Breast epithelium (tissue), 4 donors: ENCODE data around the gene OSBPL9. TPM values are rescaled to one million over a fixed set of nuclear protein-coding genes. Genes with fewer than 3 reads are reported as not detected.

Experiments used
- DNase-seq, 2 donors: peaks; one replicate each; pipeline ENCODE4 v3.0.0-alpha.2; 2019; ENCODE audit warnings: low spot score in 2 of 2
- H3K27ac ChIP-seq, 2 donors: fragments of 200-600 bp; sonication (generic) in 1 of 2; one replicate each; pipeline ENCODE4 v1.5.1; 2016 to 2019; ENCODE audit warnings: mild to moderate bottlenecking in 1 of 2
- H3K27me3 ChIP-seq, 2 donors: fragments of 200-600 bp; sonication (generic) in 1 of 2; one replicate each; pipeline versions ENCODE4 v1.5.1 to v1.6.0; 2017 to 2019; ENCODE audit warnings: control low read depth in 1 of 2, mild to moderate bottlenecking in 1 of 2
- H3K36me3 ChIP-seq: fragments of 200-600 bp; one replicate; pipeline ENCODE4 v1.5.1; 2019
- H3K4me1 ChIP-seq, 2 donors: fragments of 200-600 bp; sonication (generic); one replicate each; pipeline ENCODE4 v1.5.1; 2016 to 2019; ENCODE audit warnings: control low read depth in 1 of 2
- H3K4me3 ChIP-seq, 3 donors: fragments of 200-600 bp; sonication (generic); 1 replicate in 2 of 3; 2 replicates in 1 of 3; pipeline ENCODE4 v1.5.1; 2016 to 2019; ENCODE audit warnings: mild to moderate bottlenecking in 3 of 3, moderate library complexity in 2 of 3
- H3K9me3 ChIP-seq, 2 donors: fragments of 200-600 bp; sonication (generic) in 1 of 2; one replicate each; pipeline ENCODE4 v1.5.1; 2016 to 2019; ENCODE audit warnings: control low read depth in 1 of 2
- POLR2A ChIP-seq: fragments of 450-650 bp; IDR thresholded peaks from one replicate; pipeline ENCODE4 v1.6.1; 2016; ENCODE audit warnings: antibody characterized with exemption, mild to moderate bottlenecking, moderate library complexity
- POLR2AphosphoS5 ChIP-seq, 3 donors: sonication (generic); formaldehyde crosslinking; IDR thresholded peaks; one replicate each; pipeline ENCODE4 v1.6.1; 2017; ENCODE audit warnings: antibody characterized with exemption in 3 of 3
- intact Hi-C: fragments of 100-400 bp; cut with DNase I; formaldehyde crosslinking; loops from one replicate; pipeline ENCODE4 v1.15.1; 2023; ENCODE audit warnings: low total_unique reads
- total RNA-seq, 3 donors: library from RNA; depleted of rRNA; stranded (reverse); fragments of >200 nt; gene quantifications; one replicate each; pipeline ENCODE4 v1.1.0, GENCODE V29; 2016
- TF ChIP-seq, protein P1 (sequence below), 3 donors: fragments of 450-650 bp; IDR thresholded peaks; one replicate each; pipeline ENCODE4 v1.5.1; 2016 to 2017; ENCODE audit warnings: antibody characterized with exemption in 3 of 3, mild to moderate bottlenecking in 3 of 3, moderate library complexity in 3 of 3

Gene OSBPL9
- total RNA-seq, 3 donors from 2014 or later: 107 to 213 (median 136) TPM

DNA sequence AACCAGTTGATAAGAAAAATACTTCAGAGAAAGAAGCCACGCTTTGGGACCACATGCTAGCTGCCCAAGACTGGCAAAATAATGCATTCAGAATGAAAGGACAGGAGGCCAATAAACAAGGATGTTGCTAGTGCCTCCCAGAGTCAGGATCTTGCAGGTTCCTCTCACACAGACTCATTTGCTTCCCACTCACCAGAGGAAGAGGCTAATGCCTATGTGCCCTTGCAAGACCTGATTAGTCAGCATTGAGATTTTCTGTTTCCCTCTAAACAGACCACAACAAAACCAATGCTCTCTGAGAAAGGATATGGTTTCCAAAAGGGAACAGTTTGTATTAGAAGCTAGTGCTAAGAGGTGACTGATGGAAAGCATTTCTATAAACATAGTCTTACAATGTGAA, 176.0 kb downstream of the OSBPL9 start:
- no peak overlapping the region for H3K4me3 ChIP-seq
- intact Hi-C loops: no loop called here
- no peak for TF ChIP-seq POLR2AphosphoS5 (IDR thresholded peaks at IDR 0.05)
- TF ChIP-seq, protein P1, sequence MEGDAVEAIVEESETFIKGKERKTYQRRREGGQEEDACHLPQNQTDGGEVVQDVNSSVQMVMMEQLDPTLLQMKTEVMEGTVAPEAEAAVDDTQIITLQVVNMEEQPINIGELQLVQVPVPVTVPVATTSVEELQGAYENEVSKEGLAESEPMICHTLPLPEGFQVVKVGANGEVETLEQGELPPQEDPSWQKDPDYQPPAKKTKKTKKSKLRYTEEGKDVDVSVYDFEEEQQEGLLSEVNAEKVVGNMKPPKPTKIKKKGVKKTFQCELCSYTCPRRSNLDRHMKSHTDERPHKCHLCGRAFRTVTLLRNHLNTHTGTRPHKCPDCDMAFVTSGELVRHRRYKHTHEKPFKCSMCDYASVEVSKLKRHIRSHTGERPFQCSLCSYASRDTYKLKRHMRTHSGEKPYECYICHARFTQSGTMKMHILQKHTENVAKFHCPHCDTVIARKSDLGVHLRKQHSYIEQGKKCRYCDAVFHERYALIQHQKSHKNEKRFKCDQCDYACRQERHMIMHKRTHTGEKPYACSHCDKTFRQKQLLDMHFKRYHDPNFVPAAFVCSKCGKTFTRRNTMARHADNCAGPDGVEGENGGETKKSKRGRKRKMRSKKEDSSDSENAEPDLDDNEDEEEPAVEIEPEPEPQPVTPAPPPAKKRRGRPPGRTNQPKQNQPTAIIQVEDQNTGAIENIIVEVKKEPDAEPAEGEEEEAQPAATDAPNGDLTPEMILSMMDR (IDR thresholded peaks at IDR 0.05): no peak
- no peak for TF ChIP-seq POLR2A
- H3K9me3 ChIP-seq: no peaks in the 10 kb centered on the region
- H3K27ac ChIP-seq: no peak overlapping the region
- no peak for DNase-seq
- no peaks in the 10 kb centered on the region for H3K27me3 ChIP-seq
- no peaks in the 10 kb centered on the region for H3K4me1 ChIP-seq
- H3K36me3 ChIP-seq: peaks cover 17% of the 10 kb centered on the region

DNA sequence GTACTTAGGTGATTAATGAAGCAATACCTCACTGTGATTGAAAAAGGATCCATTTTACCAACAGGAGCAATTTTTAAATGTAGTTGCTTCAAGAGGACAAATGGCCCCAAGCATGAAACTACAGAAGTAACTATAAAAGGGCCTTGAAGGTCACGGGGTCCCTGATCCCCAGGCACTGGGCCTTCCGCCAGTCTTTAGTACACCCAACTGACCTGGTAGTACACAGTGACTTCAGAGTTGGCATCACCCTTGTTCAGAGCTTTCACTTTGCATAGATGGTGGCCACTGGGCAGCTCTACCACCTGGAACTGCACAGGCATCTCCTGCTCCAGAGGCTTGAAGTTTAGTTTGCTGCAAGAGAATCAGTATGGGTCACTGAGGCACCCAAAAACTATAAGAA, 177.4 kb downstream of the OSBPL9 start:
- Histone ChIP-seq H3K36me3 (peaks cover 10% of the 10 kb centered on the region), H3K27me3 (no peaks in the 10 kb centered on the region), H3K27ac (no peak overlapping the region), H3K9me3 (no peaks in the 10 kb centered on the region), H3K4me3 (no peak overlapping the region), H3K4me1 (no peaks in the 10 kb centered on the region)
- no peak for DNase-seq
- TF ChIP-seq POLR2AphosphoS5 (IDR thresholded peaks at IDR 0.05): no peak
- TF ChIP-seq, protein P1 (IDR thresholded peaks at IDR 0.05): no peak
- intact Hi-C loops: no loop called here

DNA sequence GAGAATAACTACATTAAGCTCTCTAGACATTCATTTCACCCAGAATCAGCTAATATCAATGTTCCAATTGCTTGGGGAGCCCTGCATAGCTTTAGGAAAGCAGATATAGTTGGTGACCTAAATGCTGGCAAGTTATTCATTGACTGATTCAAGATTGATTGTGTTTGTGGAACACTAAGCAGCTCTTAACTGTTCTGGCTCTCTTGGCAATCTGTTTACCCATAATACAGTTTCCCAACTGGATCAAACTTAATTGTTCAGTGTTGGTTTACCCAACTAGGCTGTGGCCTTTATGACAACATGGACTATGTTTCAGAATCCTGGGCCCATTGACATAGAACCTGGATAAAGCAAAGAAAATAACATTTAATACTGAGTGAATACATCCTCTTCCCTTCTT, 178.0 kb downstream of the OSBPL9 start:
- peaks cover 7% of the 10 kb centered on the region for H3K36me3 ChIP-seq
- no peak overlapping the region for H3K27ac ChIP-seq
- intact Hi-C loops: no loop called here
- H3K4me1 ChIP-seq: no peaks in the 10 kb centered on the region
- TF ChIP-seq POLR2AphosphoS5 (IDR thresholded peaks at IDR 0.05) (no peak), POLR2A (no peak)
- TF ChIP-seq, protein P1 (IDR thresholded peaks at IDR 0.05): no peak
- no peaks in the 10 kb centered on the region for H3K9me3 ChIP-seq
- DNase-seq: no peak
- H3K27me3 ChIP-seq: no peaks in the 10 kb centered on the region
- no peak overlapping the region for H3K4me3 ChIP-seq

DNA sequence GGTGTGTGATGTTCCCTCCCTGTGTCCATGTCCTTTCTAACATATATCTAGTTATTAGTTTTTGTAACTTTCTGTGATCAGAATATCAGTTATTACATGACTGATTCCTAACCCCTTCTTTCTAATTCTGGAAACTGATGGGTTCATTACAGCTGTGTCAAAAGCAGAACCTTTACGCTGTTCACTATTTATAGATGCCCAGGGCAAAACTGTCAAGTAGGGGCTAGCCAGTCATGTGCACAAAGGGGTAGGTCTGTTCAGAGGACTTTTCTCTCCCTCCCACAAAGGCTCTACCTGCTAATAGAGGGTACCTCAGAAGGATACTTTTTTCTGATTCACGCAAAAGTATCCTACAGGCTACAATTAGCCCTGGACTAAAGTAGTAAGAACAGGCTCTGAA, 182.5 kb downstream of the OSBPL9 start:
- Histone ChIP-seq H3K36me3 (no peaks in the 10 kb centered on the region), H3K4me3 (no peak overlapping the region), H3K27ac (no peak overlapping the region), H3K27me3 (no peaks in the 10 kb centered on the region), H3K4me1 (no peaks in the 10 kb centered on the region), H3K9me3 (no peaks in the 10 kb centered on the region)
- intact Hi-C loops: no loop called here
- DNase-seq: no peak
- TF ChIP-seq POLR2AphosphoS5 (IDR thresholded peaks at IDR 0.05) (no peak), POLR2A (no peak)
- TF ChIP-seq, protein P1 (IDR thresholded peaks at IDR 0.05): no peak

DNA sequence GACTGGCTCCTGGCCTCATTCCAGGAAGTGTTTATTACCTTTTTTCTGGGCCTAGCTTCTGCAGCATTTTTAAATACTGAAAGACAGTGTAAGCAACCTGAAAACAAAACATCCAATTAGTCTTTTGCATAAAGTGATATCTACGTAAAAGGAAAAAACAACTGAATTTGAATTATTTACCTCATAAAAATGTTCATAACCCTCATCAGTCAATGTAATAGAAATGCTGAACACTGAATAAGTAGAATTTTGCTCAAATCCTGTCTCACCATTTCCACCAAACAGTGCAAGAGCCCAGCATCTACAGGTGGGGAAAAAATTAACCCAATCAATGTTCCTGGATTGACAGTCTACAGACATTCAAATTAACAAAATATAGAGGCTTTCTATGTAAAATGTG, 197.6 kb downstream of the OSBPL9 start:
- H3K27ac ChIP-seq: no peak overlapping the region
- H3K9me3 ChIP-seq: no peaks in the 10 kb centered on the region
- intact Hi-C loops: no loop called here
- peaks cover 11% of the 10 kb centered on the region for H3K36me3 ChIP-seq
- no peaks in the 10 kb centered on the region for H3K27me3 ChIP-seq
- H3K4me3 ChIP-seq: no peak overlapping the region
- no peak for TF ChIP-seq POLR2AphosphoS5 (IDR thresholded peaks at IDR 0.05)
- TF ChIP-seq POLR2A: no peak
- TF ChIP-seq, protein P1 (IDR thresholded peaks at IDR 0.05): no peak
- no peaks in the 10 kb centered on the region for H3K4me1 ChIP-seq
- DNase-seq: no peak
